ENCODE data around the gene RPS15.

GRCh38 chr19:1445932-1446712 is 7.9 kb downstream of the RPS15 start:
- TF ChIP-seq, protein P1, sequence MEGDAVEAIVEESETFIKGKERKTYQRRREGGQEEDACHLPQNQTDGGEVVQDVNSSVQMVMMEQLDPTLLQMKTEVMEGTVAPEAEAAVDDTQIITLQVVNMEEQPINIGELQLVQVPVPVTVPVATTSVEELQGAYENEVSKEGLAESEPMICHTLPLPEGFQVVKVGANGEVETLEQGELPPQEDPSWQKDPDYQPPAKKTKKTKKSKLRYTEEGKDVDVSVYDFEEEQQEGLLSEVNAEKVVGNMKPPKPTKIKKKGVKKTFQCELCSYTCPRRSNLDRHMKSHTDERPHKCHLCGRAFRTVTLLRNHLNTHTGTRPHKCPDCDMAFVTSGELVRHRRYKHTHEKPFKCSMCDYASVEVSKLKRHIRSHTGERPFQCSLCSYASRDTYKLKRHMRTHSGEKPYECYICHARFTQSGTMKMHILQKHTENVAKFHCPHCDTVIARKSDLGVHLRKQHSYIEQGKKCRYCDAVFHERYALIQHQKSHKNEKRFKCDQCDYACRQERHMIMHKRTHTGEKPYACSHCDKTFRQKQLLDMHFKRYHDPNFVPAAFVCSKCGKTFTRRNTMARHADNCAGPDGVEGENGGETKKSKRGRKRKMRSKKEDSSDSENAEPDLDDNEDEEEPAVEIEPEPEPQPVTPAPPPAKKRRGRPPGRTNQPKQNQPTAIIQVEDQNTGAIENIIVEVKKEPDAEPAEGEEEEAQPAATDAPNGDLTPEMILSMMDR (IDR thresholded peaks at IDR 0.05; ENCODE audit: extremely low read depth in 1 of 2, insufficient read depth in 1 of 2, low read depth in 1 of 2, low read length in 2 of 2) = no peak
- TF ChIP-seq POLR2A (IDR thresholded peaks at IDR 0.05; ENCODE audit: low read depth, low read length) = no peak
- no peak for TF ChIP-seq EZH2 (IDR thresholded peaks at IDR 0.05; ENCODE audit: borderline replicate concordance, low read depth, low read length, severe bottlenecking)
- TF ChIP-seq POLR2AphosphoS5 (IDR thresholded peaks at IDR 0.05; ENCODE audit: insufficient read depth, low read depth, low read length) = no peak
- no peak for TF ChIP-seq GATA2 (IDR thresholded peaks at IDR 0.05; ENCODE audit: insufficient read depth, insufficient read length, low read depth, low read length)
- no peak for TF ChIP-seq JUN (IDR thresholded peaks at IDR 0.05; ENCODE audit: borderline replicate concordance, insufficient read depth, insufficient read length, low read depth)
